Stimulated activated CD8-positive, alpha-beta memory T cell treated with anti-CD3 and anti-CD28 coated beads, Interleukin-7, amount 100 ng/mL, for 24 hours (primary cell): ENCODE measurements around the gene PDE11A.
"Not testable (repeated sequence)": the region's sequence is repeated elsewhere in the genome, so short reads cannot be mapped to it uniquely, and the experiment has no call there.

Experiments used
- DNase-seq: peaks from one replicate; pipeline ENCODE4 v3.0.0-alpha.2; 2020; ENCODE audit warnings: low read depth

PDE11A gene

GRCh38 chr2:177881921-177882320, 190.7 kb downstream of the PDE11A start:
- DNase-seq: no peak

GRCh38 chr2:177881008-177881747, 191.4 kb downstream of the PDE11A start:
- no peak for DNase-seq

GRCh38 chr2:177880285-177880684, 192.3 kb downstream of the PDE11A start:
- no peak for DNase-seq

GRCh38 chr2:177876950-177877349, 195.6 kb downstream of the PDE11A start:
- DNase-seq: no peak

- no peak for DNase-seq
Measured at GRCh38 chr2:177874686-177875085, 197.9 kb downstream of the PDE11A start.

GRCh38 chr2:177873915-177874314, 198.7 kb downstream of the PDE11A start:
- DNase-seq: no peak

- no peak for DNase-seq
Measured at GRCh38 chr2:177872286-177872685, 200.3 kb downstream of the PDE11A start.

- no peak for DNase-seq
Measured at GRCh38 chr2:177869912-177870311, 202.7 kb downstream of the PDE11A start.

- DNase-seq: no peak
Measured at GRCh38 chr2:177869209-177869608, 203.4 kb downstream of the PDE11A start.

- DNase-seq: no peak
Measured at GRCh38 chr2:177868806-177869205, 203.8 kb downstream of the PDE11A start.

- no peak for DNase-seq
Measured at GRCh38 chr2:177857538-177857937, 215.0 kb downstream of the PDE11A start.

GRCh38 chr2:177852389-177852788, 220.2 kb downstream of the PDE11A start:
- no peak for DNase-seq

- DNase-seq: no peak
Measured at GRCh38 chr2:177843188-177843587, 229.4 kb downstream of the PDE11A start.

- no peak for DNase-seq
Measured at GRCh38 chr2:177842243-177842642, 230.3 kb downstream of the PDE11A start.

- DNase-seq: not testable (repeated sequence)
Measured at GRCh38 chr2:177835418-177836204, 237.0 kb downstream of the PDE11A start.

- DNase-seq: no peak
Measured at GRCh38 chr2:177832611-177833433, 239.8 kb downstream of the PDE11A start.

GRCh38 chr2:177830881-177831386, 241.6 kb downstream of the PDE11A start:
- no peak for DNase-seq

- DNase-seq: no peak
Measured at GRCh38 chr2:177828557-177828956, 244.0 kb downstream of the PDE11A start.

- no peak for DNase-seq
Measured at GRCh38 chr2:177826897-177827296, 245.7 kb downstream of the PDE11A start.

- DNase-seq: no peak
Measured at GRCh38 chr2:177822941-177823340, 249.6 kb downstream of the PDE11A start.

- DNase-seq: no peak
Measured at GRCh38 chr2:177818412-177818811, 254.2 kb downstream of the PDE11A start.

- no peak for DNase-seq
Measured at GRCh38 chr2:177817300-177817699, 255.3 kb downstream of the PDE11A start.
